SK-N-MC (cell line): ENCODE measurements around the gene FANCI.

Experiments
- EZH2 ChIP-seq: fragments of 200-600 bp; sonication (generic); IDR thresholded peaks from one replicate; pipeline ENCODE4 v1.6.1; 2017; ENCODE audit warnings: antibody characterized with exemption
- POLR2AphosphoS5 ChIP-seq: IDR thresholded peaks from 2 replicates; pipeline ENCODE4 v1.6.1; 2012; ENCODE audit warnings: mild to moderate bottlenecking, low read depth, low read length, borderline replicate concordance

DNA sequence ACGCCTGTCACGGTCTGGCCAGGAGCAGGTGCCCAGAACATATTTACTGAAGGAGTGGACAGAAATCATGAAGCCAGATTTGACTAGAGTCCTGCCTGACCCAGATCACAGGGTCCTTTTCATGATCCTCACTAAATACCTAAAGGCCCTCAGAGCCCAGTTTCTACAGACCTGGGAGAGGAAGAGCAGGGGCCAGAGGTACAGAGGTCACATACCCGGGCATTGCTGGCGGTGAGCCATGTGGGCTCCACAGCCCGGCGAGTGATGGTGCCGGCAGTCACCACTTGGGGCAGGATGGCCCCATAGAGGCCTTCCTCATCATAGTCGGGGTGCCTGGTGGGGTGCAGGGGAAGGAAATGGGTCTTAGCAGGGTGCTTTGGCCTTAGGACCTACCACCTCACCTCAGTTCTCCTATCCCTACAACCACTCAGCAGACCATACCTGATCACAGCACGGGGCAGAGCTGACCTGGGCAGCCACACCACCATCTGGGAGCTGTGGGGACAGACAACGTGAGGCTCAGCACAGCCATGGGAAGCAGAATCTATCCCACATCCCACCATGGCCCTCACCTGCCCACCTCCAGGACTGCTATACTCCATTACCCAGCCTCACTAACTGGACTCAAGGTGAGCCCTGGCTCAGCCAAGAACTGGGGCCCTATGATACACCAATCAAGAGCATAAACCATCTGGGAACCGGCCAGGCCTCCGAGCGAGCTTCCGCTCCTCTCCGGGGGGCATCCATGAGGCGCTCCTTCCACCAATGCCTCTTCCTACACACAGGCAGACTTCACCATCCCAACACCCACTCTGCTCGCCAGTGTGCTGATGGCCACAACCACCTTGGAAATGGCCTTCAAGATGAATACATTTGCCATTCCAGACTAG, 78.0 kb downstream of the FANCI start:
- TF ChIP-seq EZH2 (no peak), POLR2AphosphoS5 (no peak)
